WTC11 (cell line): ENCODE results near the gene LASP1. TPM values are rescaled to one million over a fixed set of nuclear protein-coding genes. Genes with fewer than 3 reads are reported as not detected.
A peak's percentile ranks its signal among the peaks of the same experiment; 100 is the strongest.

Experiments used
- ATAC-seq: fragments of 200-7000 bp; cut with Tn5 transposase; 2 replicates; pipeline ENCODE4 v1.10.0; 2021; ENCODE audit warnings: mild to moderate bottlenecking, moderate library complexity
- CTCF ChIA-PET: fragments of 300-600 bp; sonication (Branson Sonifier 250); formaldehyde crosslinking; loops from one replicate; lab custom pipeline; 2021; ENCODE audit warnings: antibody characterized with exemption; lab: Charles Lee
- POLR2A ChIA-PET: fragments of 350-600 bp; sonication (Branson Sonifier 250); formaldehyde crosslinking; loops from one replicate; lab custom pipeline; 2021; ENCODE audit warnings: antibody characterized with exemption; lab: Charles Lee
- DNase-seq: peaks from one replicate; pipeline ENCODE4 v3.0.0; 2021; ENCODE audit warnings: low spot score
- H3K27ac Mint-ChIP-seq: 2 replicates; pipeline ENCODE4 v1.8.0; 2021; ENCODE audit warnings: mixed read lengths
- H3K27me3 Mint-ChIP-seq: 2 replicates; pipeline ENCODE4 v1.8.0; 2021; ENCODE audit warnings: low read depth, mild to moderate bottlenecking, moderate library complexity, mixed read lengths
- H3K36me3 Mint-ChIP-seq: 2 replicates; pipeline ENCODE4 v1.8.0; 2021; ENCODE audit warnings: mixed read lengths
- H3K4me1 Mint-ChIP-seq: 2 replicates; pipeline ENCODE4 v1.8.0; 2022; ENCODE audit warnings: mixed read lengths
- H3K4me3 Mint-ChIP-seq: 2 replicates; pipeline ENCODE4 v1.8.0; 2021; ENCODE audit warnings: mild to moderate bottlenecking, moderate library complexity, mixed read lengths
- H3K9me3 Mint-ChIP-seq: 2 replicates; pipeline ENCODE4 v1.8.0; 2021; ENCODE audit warnings: mixed read lengths
- AR ChIP-seq: fragments of 250-450 bp; sonication (Bioruptor Pico); IDR thresholded peaks from 2 replicates; pipeline ENCODE4 v1.9.0; 2021; ENCODE audit warnings: mild to moderate bottlenecking
- ESRRA ChIP-seq: sonication (generic); formaldehyde crosslinking; IDR thresholded peaks from 2 replicates; pipeline ENCODE4 v1.8.1; 2022; ENCODE audit warnings: mild to moderate bottlenecking, missing genetic modification reagents, borderline replicate concordance
- FOXK1 ChIP-seq: sonication (generic); formaldehyde crosslinking; IDR thresholded peaks from 2 replicates; pipeline ENCODE4 v1.8.0; 2022; ENCODE audit warnings: mild to moderate bottlenecking, moderate library complexity, missing genetic modification reagents
- MYBL2 ChIP-seq: sonication (generic); formaldehyde crosslinking; IDR thresholded peaks from 2 replicates; pipeline ENCODE4 v1.8.1; 2023; ENCODE audit warnings: mild to moderate bottlenecking, moderate library complexity, missing genetic modification reagents
- PRRX2 ChIP-seq: fragments of 250-450 bp; sonication (Bioruptor Pico); IDR thresholded peaks from 2 replicates; pipeline ENCODE4 v1.8.0; 2021; ENCODE audit warnings: mild to moderate bottlenecking
- RELA ChIP-seq: sonication (generic); formaldehyde crosslinking; IDR thresholded peaks from 2 replicates; pipeline ENCODE4 v1.8.1; 2022; ENCODE audit warnings: missing genetic modification reagents, mild to moderate bottlenecking, borderline replicate concordance
- RORB ChIP-seq: fragments of 250-450 bp; sonication (Bioruptor Pico); IDR thresholded peaks from 2 replicates; pipeline ENCODE4 v1.9.0; 2021; ENCODE audit warnings: mild to moderate bottlenecking
- SP1 ChIP-seq: sonication (generic); formaldehyde crosslinking; conservative IDR thresholded peaks from 2 replicates; pipeline ENCODE4 v1.8.1; 2022; ENCODE audit warnings: missing genetic modification reagents
- ZNF138 ChIP-seq: sonication (generic); formaldehyde crosslinking; conservative IDR thresholded peaks from 2 replicates; pipeline ENCODE4 v1.8.1; 2022; ENCODE audit warnings: mild to moderate bottlenecking, moderate library complexity, missing genetic modification reagents
- ZNF232 ChIP-seq: sonication (generic); formaldehyde crosslinking; IDR thresholded peaks from 2 replicates; pipeline ENCODE4 v1.8.0; 2022; ENCODE audit warnings: mild to moderate bottlenecking, missing genetic modification reagents
- ZNF423 ChIP-seq: fragments of 250-450 bp; sonication (Bioruptor Pico); IDR thresholded peaks from 2 replicates; pipeline ENCODE4 v2.1.2; 2022; ENCODE audit warnings: mild to moderate bottlenecking, moderate library complexity
- ZNF512 ChIP-seq: sonication (generic); formaldehyde crosslinking; IDR thresholded peaks from 2 replicates; pipeline ENCODE4 v1.8.1; 2022; ENCODE audit warnings: missing genetic modification reagents, borderline replicate concordance
- total RNA-seq: library from RNA; stranded (reverse); gene quantifications from 3 replicates; pipeline ENCODE4 v1.2.3, GENCODE V29; 2021
- TF ChIP-seq, protein P1 (sequence below): sonication (generic); formaldehyde crosslinking; IDR thresholded peaks from 2 replicates; pipeline ENCODE4 v1.8.1; 2023; ENCODE audit warnings: mild to moderate bottlenecking, missing genetic modification reagents
- TF ChIP-seq, protein P2 (sequence below): sonication (generic); formaldehyde crosslinking; IDR thresholded peaks from 2 replicates; pipeline ENCODE4 v1.8.0; 2022; ENCODE audit warnings: missing genetic modification reagents
- TF ChIP-seq, protein P3 (sequence below): fragments of 250-450 bp; sonication (Bioruptor Pico); IDR thresholded peaks from 2 replicates; pipeline ENCODE4 v1.9.0; 2021; ENCODE audit warnings: mild to moderate bottlenecking
- TF ChIP-seq, protein P4 (sequence below): fragments of 250-450 bp; sonication (Bioruptor Pico); conservative IDR thresholded peaks from 2 replicates; pipeline ENCODE4 v1.9.0; 2021; ENCODE audit warnings: mild to moderate bottlenecking

LASP1 gene
- total RNA-seq, 1 experiment from 2014 or later = 139 TPM

DNA sequence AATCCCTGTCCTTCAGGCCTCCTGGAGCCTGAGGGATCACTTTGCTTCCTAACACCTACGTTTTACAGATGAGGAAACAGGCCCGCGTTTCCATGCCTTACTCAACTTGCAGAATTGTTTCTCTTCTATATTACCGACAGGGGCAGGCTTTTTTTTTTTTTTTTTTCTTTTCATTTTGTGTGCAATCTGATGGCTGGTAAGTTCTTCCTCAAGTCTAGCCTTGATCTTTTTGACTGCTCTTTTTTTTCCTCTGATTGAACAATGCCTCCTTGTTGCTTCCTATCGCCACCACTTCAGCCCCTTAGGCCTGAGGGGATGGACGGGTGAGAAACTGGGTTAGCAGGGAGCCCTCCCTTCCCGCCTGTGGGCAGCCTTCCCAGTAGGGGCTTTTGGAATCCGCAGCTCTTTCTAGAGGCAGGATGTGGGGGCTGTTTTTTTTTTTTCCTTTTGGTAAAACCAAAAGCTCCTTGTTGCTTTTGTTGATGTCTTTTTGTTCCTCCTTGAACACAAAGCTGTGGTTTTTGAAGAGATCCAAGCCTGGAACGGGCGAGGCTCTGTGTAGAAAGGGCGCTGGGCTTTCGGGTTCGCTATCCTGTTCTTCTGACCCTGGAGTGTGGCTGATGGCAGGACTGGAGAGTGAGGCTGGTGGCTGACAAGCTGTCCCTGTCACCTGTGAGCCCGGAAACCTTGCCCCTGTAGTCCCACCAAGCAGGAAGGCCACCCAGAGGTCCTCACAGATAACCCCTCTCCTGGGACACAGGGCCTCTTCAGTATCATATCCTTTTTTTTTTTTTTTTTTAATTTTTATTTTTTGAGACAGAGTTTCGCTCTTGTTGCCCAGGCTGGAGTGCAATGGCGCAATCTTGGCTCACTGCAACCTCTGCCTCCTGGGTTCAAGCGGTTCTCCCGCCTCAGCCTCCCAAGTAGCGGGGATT, 14.0 kb downstream of the LASP1 start:
- ATAC-seq (peak; percentile 20; the same call in 1 of the 2 replicates), DNase-seq (no peak)
- no peaks in the 10 kb centered on the region for H3K9me3 Mint-ChIP-seq
- H3K36me3 Mint-ChIP-seq = peaks cover 11% of the 10 kb centered on the region
- ChIA-PET POLR2A (interaction anchor here (0.7 kb wide), 1 partner anchor 16 kb away, joined by 3 read pairs; no protein-coding TSS in a partner anchor), CTCF (interaction anchor here (0.6 to 1.8 kb wide), 5 partner anchors 10 to 207 kb away, joined by 3 to 7 read pairs (median 3); partner anchors contain the start of gene LASP1NB)
- TF ChIP-seq ESRRA (CRISPR knock-in tag) = no peak
- TF ChIP-seq ZNF512 = 0 out of 2 replicates have a peak, but pooled peaks have one; percentile 18
- TF ChIP-seq RORB (CRISPR knock-in tag) = no peak
- TF ChIP-seq AR (CRISPR knock-in tag) = no peak
- TF ChIP-seq FOXK1 (CRISPR knock-in tag) = no peak
- no peak for TF ChIP-seq ZNF232
- TF ChIP-seq, protein P1, sequence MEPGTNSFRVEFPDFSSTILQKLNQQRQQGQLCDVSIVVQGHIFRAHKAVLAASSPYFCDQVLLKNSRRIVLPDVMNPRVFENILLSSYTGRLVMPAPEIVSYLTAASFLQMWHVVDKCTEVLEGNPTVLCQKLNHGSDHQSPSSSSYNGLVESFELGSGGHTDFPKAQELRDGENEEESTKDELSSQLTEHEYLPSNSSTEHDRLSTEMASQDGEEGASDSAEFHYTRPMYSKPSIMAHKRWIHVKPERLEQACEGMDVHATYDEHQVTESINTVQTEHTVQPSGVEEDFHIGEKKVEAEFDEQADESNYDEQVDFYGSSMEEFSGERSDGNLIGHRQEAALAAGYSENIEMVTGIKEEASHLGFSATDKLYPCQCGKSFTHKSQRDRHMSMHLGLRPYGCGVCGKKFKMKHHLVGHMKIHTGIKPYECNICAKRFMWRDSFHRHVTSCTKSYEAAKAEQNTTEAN (CRISPR knock-in tag) = no peak
- H3K27me3 Mint-ChIP-seq = no peaks in the 10 kb centered on the region
- peak overlapping the region; percentile 96 for H3K27ac Mint-ChIP-seq
- peak overlapping the region; percentile 43 for H3K4me3 Mint-ChIP-seq
- peaks cover 75% of the 10 kb centered on the region for H3K4me1 Mint-ChIP-seq

DNA sequence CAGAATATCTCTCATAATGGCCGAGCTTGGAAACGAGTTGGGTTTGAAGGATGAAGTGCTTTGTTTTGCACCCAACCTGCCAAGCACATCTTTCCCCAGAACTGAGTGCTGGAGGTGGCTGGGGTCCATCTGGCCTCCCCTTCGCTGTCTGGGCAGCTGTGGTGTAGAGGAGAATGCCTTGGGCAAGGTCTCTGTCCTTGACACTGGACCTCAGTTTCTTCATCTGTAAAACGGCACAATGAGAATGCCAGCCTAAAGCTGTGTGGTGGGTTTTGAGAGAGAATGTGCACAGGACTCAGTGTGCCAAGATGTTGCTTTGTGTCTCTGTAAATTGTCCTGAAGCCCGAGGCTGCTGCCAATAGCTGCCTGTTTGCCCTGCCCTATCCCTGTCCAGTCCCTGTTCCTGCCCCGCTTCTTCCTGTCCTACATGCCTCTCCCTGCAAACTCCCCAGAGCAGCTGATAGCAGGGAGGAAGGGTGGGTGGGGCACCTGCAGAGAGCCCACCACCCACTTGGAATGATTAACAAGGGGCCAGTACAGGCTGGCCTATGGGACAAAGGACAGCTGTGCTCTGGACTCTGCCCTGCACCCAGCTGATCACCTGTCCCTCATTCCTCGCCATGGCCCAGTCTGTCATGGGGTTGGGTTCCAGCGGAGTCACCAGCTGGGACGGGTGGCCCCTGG, 15.3 kb downstream of the LASP1 start:
- Mint-ChIP-seq H3K9me3 (no peaks in the 10 kb centered on the region), H3K4me1 (peaks cover 67% of the 10 kb centered on the region), H3K27me3 (no peaks in the 10 kb centered on the region), H3K27ac (peak overlapping the region; percentile 75), H3K36me3 (peaks cover 15% of the 10 kb centered on the region), H3K4me3 (no peak overlapping the region)
- no peak for ATAC-seq
- ChIA-PET POLR2A (interaction anchor here (0.7 to 1.5 kb wide), 4 partner anchors 17 to 279 kb away, joined by 3 to 10 read pairs (median 4); no protein-coding TSS in a partner anchor), CTCF (interaction anchor here (0.5 to 2.0 kb wide), 7 partner anchors 8 to 289 kb away, joined by 3 to 7 read pairs (median 4); partner anchors contain the start of gene LASP1NB)
- DNase-seq = no peak
- TF ChIP-seq RELA (CRISPR knock-in tag) (no peak), PRRX2 (CRISPR knock-in tag) (no peak), ZNF423 (CRISPR knock-in tag) (no peak; the same call in 1 of the 2 replicates), ZNF138 (CRISPR knock-in tag) (no peak), MYBL2 (CRISPR knock-in tag) (no peak), SP1 (CRISPR knock-in tag) (no peak)
- TF ChIP-seq, protein P2, sequence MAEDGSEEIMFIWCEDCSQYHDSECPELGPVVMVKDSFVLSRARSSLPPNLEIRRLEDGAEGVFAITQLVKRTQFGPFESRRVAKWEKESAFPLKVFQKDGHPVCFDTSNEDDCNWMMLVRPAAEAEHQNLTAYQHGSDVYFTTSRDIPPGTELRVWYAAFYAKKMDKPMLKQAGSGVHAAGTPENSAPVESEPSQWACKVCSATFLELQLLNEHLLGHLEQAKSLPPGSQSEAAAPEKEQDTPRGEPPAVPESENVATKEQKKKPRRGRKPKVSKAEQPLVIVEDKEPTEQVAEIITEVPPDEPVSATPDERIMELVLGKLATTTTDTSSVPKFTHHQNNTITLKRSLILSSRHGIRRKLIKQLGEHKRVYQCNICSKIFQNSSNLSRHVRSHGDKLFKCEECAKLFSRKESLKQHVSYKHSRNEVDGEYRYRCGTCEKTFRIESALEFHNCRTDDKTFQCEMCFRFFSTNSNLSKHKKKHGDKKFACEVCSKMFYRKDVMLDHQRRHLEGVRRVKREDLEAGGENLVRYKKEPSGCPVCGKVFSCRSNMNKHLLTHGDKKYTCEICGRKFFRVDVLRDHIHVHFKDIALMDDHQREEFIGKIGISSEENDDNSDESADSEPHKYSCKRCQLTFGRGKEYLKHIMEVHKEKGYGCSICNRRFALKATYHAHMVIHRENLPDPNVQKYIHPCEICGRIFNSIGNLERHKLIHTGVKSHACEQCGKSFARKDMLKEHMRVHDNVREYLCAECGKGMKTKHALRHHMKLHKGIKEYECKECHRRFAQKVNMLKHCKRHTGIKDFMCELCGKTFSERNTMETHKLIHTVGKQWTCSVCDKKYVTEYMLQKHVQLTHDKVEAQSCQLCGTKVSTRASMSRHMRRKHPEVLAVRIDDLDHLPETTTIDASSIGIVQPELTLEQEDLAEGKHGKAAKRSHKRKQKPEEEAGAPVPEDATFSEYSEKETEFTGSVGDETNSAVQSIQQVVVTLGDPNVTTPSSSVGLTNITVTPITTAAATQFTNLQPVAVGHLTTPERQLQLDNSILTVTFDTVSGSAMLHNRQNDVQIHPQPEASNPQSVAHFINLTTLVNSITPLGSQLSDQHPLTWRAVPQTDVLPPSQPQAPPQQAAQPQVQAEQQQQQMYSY (CRISPR knock-in tag) = no peak
- TF ChIP-seq, protein P3, sequence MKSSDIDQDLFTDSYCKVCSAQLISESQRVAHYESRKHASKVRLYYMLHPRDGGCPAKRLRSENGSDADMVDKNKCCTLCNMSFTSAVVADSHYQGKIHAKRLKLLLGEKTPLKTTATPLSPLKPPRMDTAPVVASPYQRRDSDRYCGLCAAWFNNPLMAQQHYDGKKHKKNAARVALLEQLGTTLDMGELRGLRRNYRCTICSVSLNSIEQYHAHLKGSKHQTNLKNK (CRISPR knock-in tag) = no peak
- TF ChIP-seq, protein P4, sequence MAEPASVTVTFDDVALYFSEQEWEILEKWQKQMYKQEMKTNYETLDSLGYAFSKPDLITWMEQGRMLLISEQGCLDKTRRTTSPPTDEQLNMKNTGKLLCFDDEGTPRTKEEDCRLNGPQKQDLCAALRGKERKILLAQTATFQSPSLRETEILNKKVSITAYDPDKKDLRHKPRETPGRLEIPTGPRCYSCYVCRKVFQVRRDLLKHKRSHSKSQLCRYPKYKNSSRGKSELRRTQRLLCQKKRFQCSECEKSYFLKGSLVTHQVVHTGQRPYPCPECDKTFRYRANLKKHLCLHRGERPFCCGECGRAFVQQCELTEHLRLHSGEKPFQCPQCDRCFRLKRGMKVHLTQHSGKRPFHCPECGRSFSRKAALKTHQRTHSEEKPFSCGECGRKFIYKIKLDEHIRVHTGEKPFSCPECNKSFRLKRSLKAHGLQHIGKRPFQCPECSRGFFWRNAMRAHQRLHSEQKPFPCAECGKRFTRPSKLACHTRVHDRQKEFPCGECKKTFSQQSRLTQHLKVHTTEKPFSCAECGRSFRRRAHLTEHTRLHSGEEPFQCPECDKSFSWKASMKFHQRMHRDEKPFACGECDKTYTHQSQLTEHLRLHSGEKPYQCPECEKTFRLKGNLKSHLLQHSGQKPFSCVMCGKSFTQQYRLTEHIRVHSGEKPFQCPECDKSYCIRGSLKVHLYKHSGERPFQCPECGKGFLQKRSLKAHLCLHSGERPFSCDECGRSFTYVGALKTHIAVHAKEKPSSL (CRISPR knock-in tag) = no peak
